ES-I3 (cell line): ENCODE measurements around the gene SPIRE2.
A peak's percentile ranks its signal among the peaks of the same experiment; 100 is the strongest.
"Not testable (repeated sequence)": the region's sequence is repeated elsewhere in the genome, so short reads cannot be mapped to it uniquely, and the experiment has no call there.

Experiments used
- H3K36me3 ChIP-seq: 2 replicates; pipeline ENCODE4 v1.6.1; 2013; ENCODE audit warnings: mild to moderate bottlenecking, low read length, control low read depth, moderate library complexity; ENCODE audit not compliant: insufficient read depth
- H3K4me1 ChIP-seq: 2 replicates; pipeline ENCODE4 v1.6.1; 2013; ENCODE audit warnings: mild to moderate bottlenecking, control low read depth, low read length; ENCODE audit not compliant: insufficient read depth
- H3K9ac ChIP-seq: 2 replicates; pipeline ENCODE4 v1.6.1; 2013; ENCODE audit warnings: low read depth, mild to moderate bottlenecking, low read length, moderate library complexity
- H3K9me3 ChIP-seq: 2 replicates; pipeline ENCODE4 v1.6.1; 2013; ENCODE audit warnings: mild to moderate bottlenecking, low read length, moderate library complexity; ENCODE audit not compliant: control insufficient read depth, insufficient read depth

SPIRE2 gene

GRCh38 chr16:89822188-89823086 is 5.8 kb upstream of the SPIRE2 start:
- Histone ChIP-seq H3K36me3 (no peaks in the 10 kb centered on the region), H3K4me1 (peaks cover 11% of the 10 kb centered on the region), H3K9me3 (no peaks in the 10 kb centered on the region), H3K9ac (no peak overlapping the region)

- H3K36me3 ChIP-seq, result no peaks in the 10 kb centered on the region
- H3K4me1 ChIP-seq, result peaks cover 11% of the 10 kb centered on the region
- no peak overlapping the region for H3K9ac ChIP-seq
- no peaks in the 10 kb centered on the region for H3K9me3 ChIP-seq
These were observed 5.0 kb upstream of the SPIRE2 start for GRCh38 chr16:89823087-89823823.

GRCh38 chr16:89823824-89824148 is 4.5 kb upstream of the SPIRE2 start:
- not testable (repeated sequence) for H3K9me3 ChIP-seq, H3K9ac ChIP-seq
- peaks cover 11% of the 10 kb centered on the region for H3K4me1 ChIP-seq

GRCh38 chr16:89826531-89827382 is 1.5 kb upstream of the SPIRE2 start:
- H3K9me3 ChIP-seq, result no peaks in the 10 kb centered on the region
- peaks cover 11% of the 10 kb centered on the region for H3K4me1 ChIP-seq
- 0 out of 2 replicates have a peak overlapping the region, but pooled peaks have one; percentile 77 for H3K9ac ChIP-seq
- no peaks in the 10 kb centered on the region for H3K36me3 ChIP-seq

More at GRCh38 chr16:89823824-89824148, 4.5 kb upstream of the SPIRE2 start:
- H3K36me3 ChIP-seq, result not testable (repeated sequence)

GRCh38 chr16:89827383-89828198 is 684 bp upstream of the SPIRE2 start:
- Histone ChIP-seq H3K36me3 (no peaks in the 10 kb centered on the region), H3K9me3 (no peaks in the 10 kb centered on the region), H3K9ac (peak overlapping the region; percentile 77), H3K4me1 (peaks cover 11% of the 10 kb centered on the region)

GRCh38 chr16:89828870-89829629 is 775 bp downstream of the SPIRE2 start:
- Histone ChIP-seq H3K9me3 (no peaks in the 10 kb centered on the region), H3K36me3 (no peaks in the 10 kb centered on the region), H3K4me1 (no peaks in the 10 kb centered on the region), H3K9ac (peak overlapping the region; percentile 68; the same call in 1 of the 2 replicates)

GRCh38 chr16:89829630-89830437 is 1.6 kb downstream of the SPIRE2 start:
- H3K36me3 ChIP-seq, result no peaks in the 10 kb centered on the region
- H3K9ac ChIP-seq, result no peak overlapping the region
- H3K9me3 ChIP-seq, result no peaks in the 10 kb centered on the region
- no peaks in the 10 kb centered on the region for H3K4me1 ChIP-seq

- Histone ChIP-seq H3K9ac (no peak overlapping the region), H3K4me1 (no peaks in the 10 kb centered on the region), H3K36me3 (no peaks in the 10 kb centered on the region)
These were observed 3.6 kb downstream of the SPIRE2 start for GRCh38 chr16:89831810-89832328.

GRCh38 chr16:89833664-89834363 is 5.5 kb downstream of the SPIRE2 start:
- not testable (repeated sequence) for H3K9me3 ChIP-seq, H3K9ac ChIP-seq, H3K4me1 ChIP-seq, H3K36me3 ChIP-seq

More at GRCh38 chr16:89831810-89832328, 3.6 kb downstream of the SPIRE2 start:
- H3K9me3 ChIP-seq, result no peaks in the 10 kb centered on the region

GRCh38 chr16:89834813-89835363 is 6.6 kb downstream of the SPIRE2 start:
- H3K36me3 ChIP-seq, H3K9me3 ChIP-seq, H3K9ac ChIP-seq, H3K4me1 ChIP-seq: not testable (repeated sequence)

- not testable (repeated sequence) for H3K4me1 ChIP-seq, H3K9ac ChIP-seq, H3K36me3 ChIP-seq, H3K9me3 ChIP-seq
These were observed 8.2 kb downstream of the SPIRE2 start for GRCh38 chr16:89836484-89836883.
